ENCODE measurements around the gene CENPL.
"Not testable (repeated sequence)": the region's sequence is repeated elsewhere in the genome, so short reads cannot be mapped to it uniquely, and the experiment has no call there.

CENPL gene

GRCh38 chr1:173802961-173803360, 21.7 kb downstream of the CENPL start:
- H3K27me3 Mint-ChIP-seq (ENCODE audit: low read depth, poor library complexity), result no peaks in the 10 kb centered on the region
- H3K4me1 Mint-ChIP-seq, result no peaks in the 10 kb centered on the region

GRCh38 chr1:173799995-173800394, 24.7 kb downstream of the CENPL start:
- not testable (repeated sequence) for H3K27me3 Mint-ChIP-seq (ENCODE audit: low read depth, poor library complexity); H3K4me1 Mint-ChIP-seq; DNase-seq; H3K27ac Mint-ChIP-seq; H3K4me3 Mint-ChIP-seq
- peaks cover 49% of the 10 kb centered on the region for H3K36me3 Mint-ChIP-seq (ENCODE audit: low read depth)
- peaks cover 17% of the 10 kb centered on the region for H3K9me3 Mint-ChIP-seq

More at GRCh38 chr1:173802961-173803360, 21.7 kb downstream of the CENPL start:
- H3K9me3 Mint-ChIP-seq, result no peaks in the 10 kb centered on the region
- TF ChIP-seq CTCF (IDR thresholded peaks at IDR 0.05), result no peak
- peaks cover 32% of the 10 kb centered on the region for H3K36me3 Mint-ChIP-seq (ENCODE audit: low read depth)
- no peak for DNase-seq
- no peak overlapping the region for H3K4me3 Mint-ChIP-seq
- no peak overlapping the region for H3K27ac Mint-ChIP-seq

- H3K36me3 Mint-ChIP-seq (ENCODE audit: low read depth), result peaks cover 54% of the 10 kb centered on the region
- peaks cover 22% of the 10 kb centered on the region for H3K9me3 Mint-ChIP-seq
- no peaks in the 10 kb centered on the region for H3K4me1 Mint-ChIP-seq
- no peak for DNase-seq
- no peak overlapping the region for H3K4me3 Mint-ChIP-seq
- H3K27ac Mint-ChIP-seq, result no peak overlapping the region
- TF ChIP-seq CTCF (IDR thresholded peaks at IDR 0.05), result no peak
- no peaks in the 10 kb centered on the region for H3K27me3 Mint-ChIP-seq (ENCODE audit: low read depth, poor library complexity)
These were observed 26.6 kb downstream of the CENPL start for GRCh38 chr1:173798078-173798477.

GRCh38 chr1:173789841-173790240, 34.8 kb downstream of the CENPL start:
- TF ChIP-seq CTCF (IDR thresholded peaks at IDR 0.05), result no peak
- Mint-ChIP-seq H3K9me3 (peaks cover 4% of the 10 kb centered on the region), H3K4me1 (no peaks in the 10 kb centered on the region), H3K4me3 (no peak overlapping the region), H3K36me3 (ENCODE audit: low read depth) (peaks cover 26% of the 10 kb centered on the region), H3K27ac (no peak overlapping the region), H3K27me3 (ENCODE audit: low read depth, poor library complexity) (no peaks in the 10 kb centered on the region)
- DNase-seq, result no peak

GRCh38 chr1:173784997-173785396, 39.7 kb downstream of the CENPL start:
- Mint-ChIP-seq H3K9me3 (no peaks in the 10 kb centered on the region), H3K27ac (no peak overlapping the region), H3K4me1 (no peaks in the 10 kb centered on the region), H3K4me3 (no peak overlapping the region), H3K27me3 (ENCODE audit: low read depth, poor library complexity) (no peaks in the 10 kb centered on the region), H3K36me3 (ENCODE audit: low read depth) (peaks cover 32% of the 10 kb centered on the region)
- DNase-seq, result no peak
- TF ChIP-seq CTCF (IDR thresholded peaks at IDR 0.05), result no peak

GRCh38 chr1:173779936-173780335, 44.7 kb downstream of the CENPL start:
- Mint-ChIP-seq H3K9me3 (peaks cover 12% of the 10 kb centered on the region), H3K36me3 (ENCODE audit: low read depth) (peaks cover 66% of the 10 kb centered on the region), H3K27me3 (ENCODE audit: low read depth, poor library complexity) (no peaks in the 10 kb centered on the region), H3K4me3 (no peak overlapping the region), H3K27ac (no peak overlapping the region), H3K4me1 (no peaks in the 10 kb centered on the region)
- DNase-seq, result no peak
- TF ChIP-seq CTCF (IDR thresholded peaks at IDR 0.05), result no peak
